Measurements from ENCODE around the gene TAAR8. TPM values are rescaled to one million over a fixed set of nuclear protein-coding genes. Genes with fewer than 3 reads are reported as not detected.

TAAR8 gene
- total and polyA plus RNA-seq, 2 experiments from 2014 or later: not detected

GRCh38 chr6:132587424-132587823, 35.0 kb downstream of the TAAR8 start:
- Mint-ChIP-seq H3K4me1 (peaks cover 6% of the 10 kb centered on the region), H3K9me3 (no peaks in the 10 kb centered on the region), H3K36me3 (ENCODE audit: low read depth) (no peaks in the 10 kb centered on the region), H3K27me3 (ENCODE audit: insufficient read depth, low read depth, poor library complexity) (peaks cover 2% of the 10 kb centered on the region), H3K27ac (no peak overlapping the region), H3K4me3 (no peak overlapping the region)
- Histone ChIP-seq H3K4me3 (no peak overlapping the region), H3K4me2 (no peak overlapping the region), H4K20me1 (replicated peaks; ENCODE audit: insufficient read depth) (no peaks in the 10 kb centered on the region), H3K27ac (ENCODE audit: low read depth) (no peak overlapping the region), H3K36me3 (ENCODE audit: insufficient read depth) (no peaks in the 10 kb centered on the region), H2AFZ (no peak overlapping the region), H3K4me1 (ENCODE audit: insufficient read depth) (no peaks in the 10 kb centered on the region), H3K27me3 (ENCODE audit: insufficient read depth) (no peaks in the 10 kb centered on the region), H3K9me2 (ENCODE audit: insufficient read depth) (no peaks in the 10 kb centered on the region), H3F3A (replicated peaks; ENCODE audit: low read depth) (no peaks in the 10 kb centered on the region), H3K79me2 (replicated peaks; ENCODE audit: insufficient read depth) (no peaks in the 10 kb centered on the region)
- ATAC-seq: no peak
- no peak for DNase-seq (ENCODE audit: low spot score)
- TF ChIP-seq POLR2AphosphoS5 (IDR thresholded peaks at IDR 0.05; ENCODE audit: low read depth): no peak
- TF ChIP-seq NANOG (IDR thresholded peaks at IDR 0.05; ENCODE audit: borderline replicate concordance): no peak
- no peak for TF ChIP-seq EZH2 (IDR thresholded peaks at IDR 0.05; ENCODE audit: low read depth, unreplicated experiment)

GRCh38 chr6:132589454-132589853, 37.0 kb downstream of the TAAR8 start, which contains the start of gene TAAR5:
Gene TAAR5 (minus strand): TSS chr6:132589741. CDS start chr6:132589686, 55 bp downstream.
- Histone ChIP-seq H3K27ac (ENCODE audit: low read depth) (no peak within 1 kb of the TSS), H3K79me2 (replicated peaks; ENCODE audit: insufficient read depth) (no peaks in the 10 kb centered on the region), H3K4me2 (no peak within 1 kb of the TSS), H2AFZ (no peak within 1 kb of the TSS), H3K9me2 (ENCODE audit: insufficient read depth) (no peaks in the 10 kb centered on the region), H3F3A (replicated peaks; ENCODE audit: low read depth) (no peaks in the 10 kb centered on the region), H3K27me3 (ENCODE audit: insufficient read depth) (no peaks in the 10 kb centered on the region), H3K36me3 (ENCODE audit: insufficient read depth) (no peaks in the 10 kb centered on the region), H3K4me1 (ENCODE audit: insufficient read depth) (no peaks in the 10 kb centered on the region), H3K4me3 (no peak within 1 kb of the TSS), H4K20me1 (replicated peaks; ENCODE audit: insufficient read depth) (no peaks in the 10 kb centered on the region)
- H3K4me3 Mint-ChIP-seq: no peak within 1 kb of the TSS
- no peaks in the 10 kb centered on the region for H3K4me1 Mint-ChIP-seq
- H3K27ac Mint-ChIP-seq: no peak within 1 kb of the TSS
- TF ChIP-seq EZH2phosphoT487 (IDR thresholded peaks at IDR 0.05; ENCODE audit: unreplicated experiment) (no peak), ZNF114 (CRISPR knock-in tag; IDR thresholded peaks at IDR 0.05) (no peak), ZNF462 (CRISPR knock-in tag; IDR thresholded peaks at IDR 0.05) (no peak), NANOG (IDR thresholded peaks at IDR 0.05; ENCODE audit: borderline replicate concordance) (no peak), REST (IDR thresholded peaks at IDR 0.05; ENCODE audit: unreplicated experiment) (no peak), CTCF (conservative IDR thresholded peaks at IDR 0.05; ENCODE audit: low read depth in 2 of 2) (no peak), ETS1 (IDR thresholded peaks at IDR 0.05) (no peak)
- no peaks in the 10 kb centered on the region for H3K36me3 Mint-ChIP-seq (ENCODE audit: low read depth)
- H3K9me3 Mint-ChIP-seq: no peaks in the 10 kb centered on the region
- peaks cover 2% of the 10 kb centered on the region for H3K27me3 Mint-ChIP-seq (ENCODE audit: insufficient read depth, low read depth, poor library complexity)
- no peak for ATAC-seq
- DNase-seq (ENCODE audit: low spot score): no peak
